Activated CD4-positive, alpha-beta T cell treated with anti-CD3 and anti-CD28 coated beads, Interleukin-2, Interleukin-4, amounts not matched to agents 100 ng/mL and 50 ng/mL, durations not matched to agents 16 hours and 8 hours (primary cell): ENCODE results near the gene UBE3D.
"Not testable (repeated sequence)": the region's sequence is repeated elsewhere in the genome, so short reads cannot be mapped to it uniquely, and the experiment has no call there.

Experiments
- DNase-seq: peaks from one replicate; pipeline ENCODE4 v3.0.0-alpha.2; 2020; ENCODE audit warnings: low spot score

The UBE3D gene

GRCh38 chr6:83055366-83055964 is 10.2 kb downstream of the UBE3D start:
- DNase-seq, result peak; percentile 40

GRCh38 chr6:83053678-83054077 is 12.0 kb downstream of the UBE3D start:
- no peak for DNase-seq

GRCh38 chr6:83051377-83052172 is 14.1 kb downstream of the UBE3D start:
- DNase-seq, result no peak

GRCh38 chr6:83047065-83047754 is 18.4 kb downstream of the UBE3D start:
- no peak for DNase-seq

GRCh38 chr6:83044091-83044768 is 21.4 kb downstream of the UBE3D start:
- DNase-seq, result no peak

- no peak for DNase-seq
Measured at GRCh38 chr6:83042467-83043053, 23.1 kb downstream of the UBE3D start.

GRCh38 chr6:83038246-83038645 is 27.4 kb downstream of the UBE3D start:
- DNase-seq, result no peak

- DNase-seq, result no peak
Measured at GRCh38 chr6:83031689-83032088, 34.0 kb downstream of the UBE3D start.

GRCh38 chr6:83019741-83020140 is 45.9 kb downstream of the UBE3D start:
- DNase-seq, result no peak

- not testable (repeated sequence) for DNase-seq
Measured at GRCh38 chr6:83011131-83011530, 54.5 kb downstream of the UBE3D start.

- no peak for DNase-seq
Measured at GRCh38 chr6:83008626-83009025, 57.0 kb downstream of the UBE3D start.

- DNase-seq, result no peak
Measured at GRCh38 chr6:83006270-83006905, 59.3 kb downstream of the UBE3D start.

- no peak for DNase-seq
Measured at GRCh38 chr6:82996156-82996555, 69.5 kb downstream of the UBE3D start.

- DNase-seq, result no peak
Measured at GRCh38 chr6:82995066-82995465, 70.6 kb downstream of the UBE3D start.

- no peak for DNase-seq
Measured at GRCh38 chr6:82989736-82990290, 75.8 kb downstream of the UBE3D start.

- no peak for DNase-seq
Measured at GRCh38 chr6:82988930-82989351, 76.7 kb downstream of the UBE3D start.

- no peak for DNase-seq
Measured at GRCh38 chr6:82987951-82988350, 77.7 kb downstream of the UBE3D start.

GRCh38 chr6:82987416-82987815 is 78.2 kb downstream of the UBE3D start:
- DNase-seq, result no peak

GRCh38 chr6:82984720-82985119 is 80.9 kb downstream of the UBE3D start:
- DNase-seq, result no peak

- DNase-seq, result no peak
Measured at GRCh38 chr6:82980086-82980485, 85.6 kb downstream of the UBE3D start.

GRCh38 chr6:82979657-82980056 is 86.0 kb downstream of the UBE3D start:
- DNase-seq, result no peak
